ENCODE measurements around the gene FAM120AOS. TPM values are rescaled to one million over a fixed set of nuclear protein-coding genes. Genes with fewer than 3 reads are reported as not detected.

Gene FAM120AOS
- polyA plus RNA-seq, 1 of the 3 experiments (the other 2 are of a cell fraction) = 30.1 TPM

- peak overlapping the region; percentile 18 to 47; a peak in 2 of 4 replicates for H3K27ac ChIP-seq (ENCODE audit: low read depth in 2 of 2, low read length in 1 of 2)
- 70% methylated on average over 5 of the region's 5 CpGs for whole genome bisulfite sequencing (ENCODE audit: low lambda C conversion rate)
- H3K4me1 ChIP-seq (ENCODE audit: control insufficient read depth in 1 of 2, insufficient read depth in 2 of 2, low read depth in 1 of 2, low read length in 1 of 2) = peaks cover 24 to 25% of the 10 kb centered on the region in 2 experiments; a peak in 3 of 4 replicates
- no peak overlapping the region for H3K9ac ChIP-seq
- peaks cover 9 to 18% of the 10 kb centered on the region in 2 experiments for H3K36me3 ChIP-seq (replicated peaks in 1 of 2; ENCODE audit: control insufficient read depth in 1 of 2, insufficient read depth in 2 of 2, low read length in 1 of 2)
- no peak for DNase-seq
- ChIA-PET POLR2A (no interaction called here), CTCF (interaction anchor here (0.7 to 1.5 kb wide), 3 partner anchors 9 to 213 kb away, joined by 3 to 4 read pairs (median 3); no protein-coding TSS in a partner anchor)
- no peak for TF ChIP-seq USF1 (IDR thresholded peaks at IDR 0.05; ENCODE audit: borderline replicate concordance, low read depth)
- TF ChIP-seq USF2 (IDR thresholded peaks at IDR 0.05; ENCODE audit: borderline replicate concordance, low read depth, low read length) = no peak
- no peak for TF ChIP-seq JUND (IDR thresholded peaks at IDR 0.05)
- no peak for TF ChIP-seq CTCF (IDR thresholded peaks at IDR 0.05)
- TF ChIP-seq MXI1 (IDR thresholded peaks at IDR 0.05; ENCODE audit: low read depth, low read length) = no peak
- no peak for TF ChIP-seq PBX3 (IDR thresholded peaks at IDR 0.05)
- no peak for TF ChIP-seq ELF1 (IDR thresholded peaks at IDR 0.05)
- no peak for TF ChIP-seq MAX (IDR thresholded peaks at IDR 0.05; ENCODE audit: low read depth)
- peak overlapping the region; percentile 54; the same call in 1 of the 2 replicates for H3K4me2 ChIP-seq
- H3F3A ChIP-seq (replicated peaks; ENCODE audit: insufficient read depth) = no peaks in the 10 kb centered on the region
- H3K27me3 ChIP-seq (ENCODE audit: insufficient read depth) = no peaks in the 10 kb centered on the region
- no peaks in the 10 kb centered on the region for H3K9me3 ChIP-seq
- peaks cover 44% of the 10 kb centered on the region for H4K20me1 ChIP-seq (ENCODE audit: insufficient read depth)
- H3K4me3 ChIP-seq (ENCODE audit: low read depth in 2 of 2, low read length in 1 of 2) = no peak overlapping the region
- H3K79me2 ChIP-seq (ENCODE audit: insufficient read depth) = peaks cover 96% of the 10 kb centered on the region
- H2AFZ ChIP-seq (ENCODE audit: low read depth) = no peak overlapping the region
- no peaks in the 10 kb centered on the region for H3K9me2 ChIP-seq
Observed at GRCh38 chr9:93468763-93469456, 15.5 kb upstream of the FAM120AOS start.

- no peaks in the 10 kb centered on the region for H3K9me3 ChIP-seq
- no peak for TF ChIP-seq TCF12 (IDR thresholded peaks at IDR 0.05)
- POLR2A ChIA-PET = no interaction called here
- H3K9ac ChIP-seq = no peak overlapping the region
- no peaks in the 10 kb centered on the region for H3K27me3 ChIP-seq (ENCODE audit: insufficient read depth)
- peaks cover 24 to 25% of the 10 kb centered on the region in 2 experiments; a peak in 3 of 4 replicates for H3K4me1 ChIP-seq (ENCODE audit: control insufficient read depth in 1 of 2, insufficient read depth in 2 of 2, low read depth in 1 of 2, low read length in 1 of 2)
- DNase-seq = no peak
- peaks cover 48% of the 10 kb centered on the region for H4K20me1 ChIP-seq (ENCODE audit: insufficient read depth)
- no peak overlapping the region for H3K27ac ChIP-seq (ENCODE audit: low read depth in 2 of 2, low read length in 1 of 2)
- H3K4me2 ChIP-seq = no peak overlapping the region
- peaks cover 9 to 12% of the 10 kb centered on the region in 2 experiments for H3K36me3 ChIP-seq (replicated peaks in 1 of 2; ENCODE audit: control insufficient read depth in 1 of 2, insufficient read depth in 2 of 2, low read length in 1 of 2)
- H2AFZ ChIP-seq (ENCODE audit: low read depth) = no peak overlapping the region
- no peaks in the 10 kb centered on the region for H3K9me2 ChIP-seq
- no peaks in the 10 kb centered on the region for H3F3A ChIP-seq (replicated peaks; ENCODE audit: insufficient read depth)
- 73% methylated on average over 3 of the region's 3 CpGs for WGBS (ENCODE audit: low lambda C conversion rate)
- CTCF ChIA-PET = no interaction called here
- H3K4me3 ChIP-seq (ENCODE audit: low read depth in 2 of 2, low read length in 1 of 2) = no peak overlapping the region
- H3K79me2 ChIP-seq (ENCODE audit: insufficient read depth) = peaks cover 100% of the 10 kb centered on the region
Observed at GRCh38 chr9:93467462-93467861, 14.1 kb upstream of the FAM120AOS start.
